IMR-90 (cell line): ENCODE measurements around the gene PRDX4. TPM values are rescaled to one million over a fixed set of nuclear protein-coding genes. Genes with fewer than 3 reads are reported as not detected.

ENCODE experiments used
- ATAC-seq: fragments of 200-7000 bp; cut with Tn5 transposase; 2 replicates; pipeline ENCODE4 v1.9.1; 2020; ENCODE audit warnings: low read depth, mild to moderate bottlenecking, moderate library complexity
- BruUV-seq: library from RNA; stranded (reverse); fragments of 400-500 nt; replicated peaks from 2 replicates; lab custom pipeline; 2021; lab: Mats Ljungman, UMichigan
- CTCF ChIA-PET: fragments of 300-600 bp; formaldehyde crosslinking; extraction: SDS; loops from one replicate; lab custom pipeline; 2021; ENCODE audit warnings: antibody characterized with exemption; lab: Yijun Ruan, JAX
- POLR2A ChIA-PET: fragments of 300-600 bp; sonication (Branson Sonifier 250); formaldehyde crosslinking; loops from one replicate; lab custom pipeline; 2022; ENCODE audit warnings: antibody characterized with exemption; ENCODE audit not compliant: unreplicated experiment; lab: Charles Lee
- DNase-seq: peaks from one replicate; pipeline ENCODE4 v3.0.0; 2013
- H2AFZ ChIP-seq: replicated peaks from 2 replicates; pipeline ENCODE3; 2013; ENCODE audit warnings: low read length, mild to moderate bottlenecking; ENCODE audit not compliant: poor library complexity
- H2AK5ac ChIP-seq: 2 replicates; pipeline ENCODE4 v1.6.1; 2013; ENCODE audit warnings: low read depth, low read length, inconsistent platforms
- H2AK9ac ChIP-seq: replicated peaks from 2 replicates; pipeline ENCODE3; 2013; ENCODE audit warnings: mild to moderate bottlenecking, low read depth, low read length, moderate library complexity; ENCODE audit not compliant: poor library complexity
- H2BK120ac ChIP-seq: 2 replicates; pipeline ENCODE4 v1.6.1; 2013; ENCODE audit warnings: low read depth, low read length, inconsistent platforms
- H2BK15ac ChIP-seq: 3 replicates; pipeline ENCODE4 v1.6.1; 2013; ENCODE audit warnings: low read depth, low read length, inconsistent platforms
- H2BK20ac ChIP-seq: 2 replicates; pipeline ENCODE4 v1.6.1; 2013; ENCODE audit warnings: low read depth, mild to moderate bottlenecking, inconsistent platforms, low read length, moderate library complexity
- H2BK5ac ChIP-seq: 2 replicates; pipeline ENCODE4 v1.6.1; 2013; ENCODE audit warnings: mild to moderate bottlenecking, low read depth, low read length, inconsistent platforms; ENCODE audit not compliant: poor library complexity, severe bottlenecking
- H3K14ac ChIP-seq: replicated peaks from 2 replicates; pipeline ENCODE4 v1.6.1; 2013; ENCODE audit warnings: low read depth, low read length, inconsistent platforms
- H3K18ac ChIP-seq: 2 replicates; pipeline ENCODE4 v1.6.1; 2013; ENCODE audit warnings: low read depth, low read length, control low read depth
- H3K23ac ChIP-seq: 2 replicates; pipeline ENCODE4 v1.6.1; 2013; ENCODE audit warnings: low read depth, low read length, inconsistent platforms
- H3K27ac ChIP-seq: 2 replicates; pipeline ENCODE4 v1.5.1; 2013; ENCODE audit warnings: mild to moderate bottlenecking, control low read depth, low read length; ENCODE audit not compliant: insufficient read depth
- H3K27me3 ChIP-seq: 2 replicates; pipeline ENCODE4 v1.6.1; 2013; ENCODE audit warnings: low read length; ENCODE audit not compliant: control insufficient read depth, insufficient read depth
- H3K36me3 ChIP-seq: 2 replicates; pipeline ENCODE4 v1.6.1; 2013; ENCODE audit warnings: low read length, mixed read lengths; ENCODE audit not compliant: control insufficient read depth, insufficient read depth
- H3K4ac ChIP-seq: 2 replicates; pipeline ENCODE4 v1.6.1; 2013; ENCODE audit warnings: low read depth, low read length, inconsistent platforms
- H3K4me1 ChIP-seq: 2 replicates; pipeline ENCODE4 v1.6.1; 2013; ENCODE audit warnings: low read length, mixed read lengths; ENCODE audit not compliant: control insufficient read depth, insufficient read depth
- H3K4me2 ChIP-seq: 2 replicates; pipeline ENCODE4 v1.6.1; 2013; ENCODE audit warnings: low read depth, mild to moderate bottlenecking, control low read depth, low read length, moderate library complexity
- H3K4me3 ChIP-seq: 2 replicates; pipeline ENCODE4 v1.5.1; 2013; ENCODE audit warnings: low read depth, mild to moderate bottlenecking, control low read depth, low read length, moderate library complexity; ENCODE audit not compliant: insufficient read depth
- H3K56ac ChIP-seq: 2 replicates; pipeline ENCODE4 v1.6.1; 2013; ENCODE audit warnings: low read length, inconsistent platforms; ENCODE audit not compliant: insufficient read depth; ENCODE audit errors: extremely low read depth
- H3K79me1 ChIP-seq, 2 experiments: 2 replicates each; pipeline ENCODE4 v1.6.1; 2013; ENCODE audit warnings: low read length in 2 of 2, inconsistent platforms in 1 of 2, low read depth in 1 of 2
- H3K9ac ChIP-seq: 2 replicates; pipeline ENCODE4 v1.6.1; 2013; ENCODE audit warnings: low read depth, low read length, control low read depth
- H3K9me1 ChIP-seq: 2 replicates; pipeline ENCODE4 v1.6.1; 2013; ENCODE audit warnings: low read length, inconsistent platforms; ENCODE audit not compliant: insufficient read depth
- H3K9me3 ChIP-seq: 2 replicates; pipeline ENCODE4 v1.6.1; 2013; ENCODE audit warnings: low read length; ENCODE audit not compliant: control insufficient read depth, insufficient read depth
- H4K20me1 ChIP-seq: 2 replicates; pipeline ENCODE4 v1.6.1; 2013; ENCODE audit warnings: low read length, inconsistent platforms; ENCODE audit not compliant: insufficient read depth
- H4K5ac ChIP-seq: 2 replicates; pipeline ENCODE4 v1.6.1; 2013; ENCODE audit warnings: mild to moderate bottlenecking, low read depth, low read length, control low read depth
- H4K8ac ChIP-seq, 2 experiments: 2 replicates each; pipeline ENCODE4 v1.6.1; 2013; ENCODE audit warnings: low read depth in 2 of 2, low read length in 2 of 2, control low read depth in 1 of 2, inconsistent platforms in 1 of 2
- H4K91ac ChIP-seq: 2 replicates; pipeline ENCODE4 v1.6.1; 2013; ENCODE audit warnings: low read depth, low read length, inconsistent platforms; ENCODE audit not compliant: insufficient read depth
- CHD1 ChIP-seq: IDR thresholded peaks from 2 replicates; pipeline ENCODE4 v1.6.1; 2012; ENCODE audit warnings: low read depth, low read length, improper control_type of control experiment
- FOS ChIP-seq: fragments of 150-350 bp; IDR thresholded peaks from 2 replicates; pipeline ENCODE4 v1.6.1; 2016; ENCODE audit warnings: low read depth, low read length
- RAD21 ChIP-seq: IDR thresholded peaks from 2 replicates; pipeline ENCODE4 v1.6.1; 2012; ENCODE audit warnings: low read length, improper control_type of control experiment
- WGBS, 2 experiments: methylation state at CpG; one replicate each; pipeline versions ENCODE4 v1.1.5 to v1.1.7; 2013; ENCODE audit warnings: missing lambda C conversion rate in 2 of 2; ENCODE audit not compliant: insufficient read length in 1 of 2; ENCODE audit errors: extremely low coverage in 2 of 2; 5-methylcytosine and 5-hydroxymethylcytosine counted together
- dilution Hi-C: fragments of 300-500 bp; cut with HindIII; formaldehyde crosslinking; loops from one replicate; pipeline ENCODE4 v1.14.3; 2018; ENCODE audit warnings: low sequenced_read_pairs; ENCODE audit not compliant: unreplicated experiment
- in situ Hi-C: fragments of 300-500 bp; cut with MboI; formaldehyde crosslinking; loops from 3 replicates; pipeline ENCODE4 v1.14.3; 2019; ENCODE audit warnings: low sequenced_read_pairs, inconsistent platforms, mixed read lengths
- intact Hi-C: fragments of 100-400 bp; cut with micrococcal nuclease; formaldehyde crosslinking; loops from 2 replicates; pipeline ENCODE4 v1.10.0; 2022
- polyA plus RNA-seq, 3 experiments: library from polyadenylated mRNA; depleted of rRNA; stranded (reverse); fragments of >200 nt; gene quantifications; 2 replicates each; pipeline ENCODE4 v1.2.3, GENCODE V29; 2012; ENCODE audit warnings: low replicate concordance in 1 of 3
- total RNA-seq: library from RNA; depleted of rRNA; stranded (reverse); fragments of >200 nt; gene quantifications from 2 replicates; pipeline ENCODE4 v1.2.3, GENCODE V29; 2012

The PRDX4 gene
- total and polyA plus RNA-seq, 2 of the 4 experiments (the other 2 are of a cell fraction), result 194 to 226 TPM

DNA sequence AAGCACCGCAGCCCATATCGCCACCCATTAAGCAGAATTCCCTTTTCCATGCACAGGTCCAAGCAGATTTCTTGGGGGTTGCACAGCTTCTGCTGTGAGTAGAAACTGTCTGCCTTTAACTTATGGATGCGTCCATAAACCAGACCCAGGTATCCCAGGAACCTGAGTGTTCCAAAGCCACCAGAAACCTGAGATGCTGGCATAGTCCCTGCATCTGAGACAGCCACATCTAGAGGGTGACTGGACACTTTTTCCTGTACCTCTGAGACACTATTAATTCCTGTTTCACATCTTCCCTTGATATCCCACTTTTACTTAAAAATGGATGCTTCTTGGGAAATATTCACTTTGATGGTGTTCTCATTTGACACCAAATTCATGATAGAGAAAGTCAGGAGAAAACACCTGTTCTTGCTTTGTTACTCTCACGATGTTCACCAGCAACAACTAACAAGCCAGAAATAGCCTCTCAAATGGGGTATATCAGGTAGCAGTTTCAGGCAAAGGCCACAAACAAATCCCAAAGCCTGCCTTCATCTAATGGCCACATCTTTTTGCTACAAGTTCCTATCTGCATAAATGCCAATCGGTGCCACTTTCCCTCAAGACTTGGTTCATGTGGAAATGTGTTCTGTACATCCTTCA is 45.5 kb upstream of the PRDX4 start:
- H3K4me3 ChIP-seq, result no peak overlapping the region
- no peak overlapping the region for H2AK9ac ChIP-seq
- H3K9me3 ChIP-seq, result no peaks in the 10 kb centered on the region
- H3K79me1 ChIP-seq, result no peaks in the 10 kb centered on the region
- no peak overlapping the region for H3K14ac ChIP-seq
- H4K8ac ChIP-seq, result no peak overlapping the region
- H2AK5ac ChIP-seq, result no peak overlapping the region
- no CpG with 5 or more reads among the region's 5 CpGs for WGBS, 2 experiments
- H4K5ac ChIP-seq, result no peak overlapping the region
- H3K4ac ChIP-seq, result no peak overlapping the region
- no peak overlapping the region for H3K18ac ChIP-seq
- no peak overlapping the region for H3K4me2 ChIP-seq
- POLR2A ChIA-PET, result no interaction called here
- ATAC-seq (no peak), DNase-seq (no peak)
- no peak overlapping the region for H2BK5ac ChIP-seq
- intact Hi-C loops, result no loop called here
- TF ChIP-seq RAD21, result no peak
- TF ChIP-seq FOS, result no peak
- TF ChIP-seq CHD1, result no peak
- no TSS peak for BruUV-seq
- no peak overlapping the region for H2BK20ac ChIP-seq
- no peak overlapping the region for H3K27ac ChIP-seq
- H3K9me1 ChIP-seq, result no peaks in the 10 kb centered on the region
- no peak overlapping the region for H2AFZ ChIP-seq
- H3K36me3 ChIP-seq, result no peaks in the 10 kb centered on the region
- no peaks in the 10 kb centered on the region for H4K20me1 ChIP-seq
- H2BK120ac ChIP-seq, result no peak overlapping the region
- H2BK15ac ChIP-seq, result no peak overlapping the region
- H3K56ac ChIP-seq, result no peak overlapping the region
- CTCF ChIA-PET, result no interaction called here
- no peaks in the 10 kb centered on the region for H3K4me1 ChIP-seq
- no peak overlapping the region for H3K9ac ChIP-seq
- H3K27me3 ChIP-seq, result peaks cover 4% of the 10 kb centered on the region
- H3K23ac ChIP-seq, result no peak overlapping the region
- dilution Hi-C loops, result no loop called here
- H4K91ac ChIP-seq, result no peak overlapping the region
- in situ Hi-C loops, result no loop called here
